ENCODE measurements around the gene SCMH1.
"Not testable (repeated sequence)": the region's sequence is repeated elsewhere in the genome, so short reads cannot be mapped to it uniquely, and the experiment has no call there.

Gene SCMH1

DNA sequence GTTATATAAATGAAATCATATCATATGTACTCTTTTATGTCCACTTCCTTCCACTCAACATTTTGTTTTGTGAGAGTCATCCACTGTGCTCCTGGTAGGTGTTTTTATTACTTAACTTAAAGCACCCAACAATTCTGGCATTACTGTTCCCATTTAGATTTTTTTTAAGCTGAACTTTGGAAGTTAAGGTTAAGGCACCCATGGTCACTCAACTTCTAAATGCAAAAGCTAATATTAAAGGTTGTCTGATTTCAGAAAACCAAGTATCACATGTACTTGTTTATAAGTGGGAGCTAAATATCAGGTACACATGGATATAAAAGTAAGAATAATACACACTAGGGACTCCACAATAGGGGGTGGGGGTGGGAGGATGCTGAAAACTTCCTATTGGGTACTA lies 42.7 kb downstream of the SCMH1 start:
- TF ChIP-seq, protein P1, sequence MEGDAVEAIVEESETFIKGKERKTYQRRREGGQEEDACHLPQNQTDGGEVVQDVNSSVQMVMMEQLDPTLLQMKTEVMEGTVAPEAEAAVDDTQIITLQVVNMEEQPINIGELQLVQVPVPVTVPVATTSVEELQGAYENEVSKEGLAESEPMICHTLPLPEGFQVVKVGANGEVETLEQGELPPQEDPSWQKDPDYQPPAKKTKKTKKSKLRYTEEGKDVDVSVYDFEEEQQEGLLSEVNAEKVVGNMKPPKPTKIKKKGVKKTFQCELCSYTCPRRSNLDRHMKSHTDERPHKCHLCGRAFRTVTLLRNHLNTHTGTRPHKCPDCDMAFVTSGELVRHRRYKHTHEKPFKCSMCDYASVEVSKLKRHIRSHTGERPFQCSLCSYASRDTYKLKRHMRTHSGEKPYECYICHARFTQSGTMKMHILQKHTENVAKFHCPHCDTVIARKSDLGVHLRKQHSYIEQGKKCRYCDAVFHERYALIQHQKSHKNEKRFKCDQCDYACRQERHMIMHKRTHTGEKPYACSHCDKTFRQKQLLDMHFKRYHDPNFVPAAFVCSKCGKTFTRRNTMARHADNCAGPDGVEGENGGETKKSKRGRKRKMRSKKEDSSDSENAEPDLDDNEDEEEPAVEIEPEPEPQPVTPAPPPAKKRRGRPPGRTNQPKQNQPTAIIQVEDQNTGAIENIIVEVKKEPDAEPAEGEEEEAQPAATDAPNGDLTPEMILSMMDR (conservative IDR thresholded peaks at IDR 0.05; ENCODE audit: control insufficient read depth, insufficient read depth, low read depth, low read length), result no peak
- no peak for DNase-seq (ENCODE audit: low read depth)
- H3K4me3 ChIP-seq (ENCODE audit: control insufficient read depth, low read depth, low read length), result no peak overlapping the region

DNA sequence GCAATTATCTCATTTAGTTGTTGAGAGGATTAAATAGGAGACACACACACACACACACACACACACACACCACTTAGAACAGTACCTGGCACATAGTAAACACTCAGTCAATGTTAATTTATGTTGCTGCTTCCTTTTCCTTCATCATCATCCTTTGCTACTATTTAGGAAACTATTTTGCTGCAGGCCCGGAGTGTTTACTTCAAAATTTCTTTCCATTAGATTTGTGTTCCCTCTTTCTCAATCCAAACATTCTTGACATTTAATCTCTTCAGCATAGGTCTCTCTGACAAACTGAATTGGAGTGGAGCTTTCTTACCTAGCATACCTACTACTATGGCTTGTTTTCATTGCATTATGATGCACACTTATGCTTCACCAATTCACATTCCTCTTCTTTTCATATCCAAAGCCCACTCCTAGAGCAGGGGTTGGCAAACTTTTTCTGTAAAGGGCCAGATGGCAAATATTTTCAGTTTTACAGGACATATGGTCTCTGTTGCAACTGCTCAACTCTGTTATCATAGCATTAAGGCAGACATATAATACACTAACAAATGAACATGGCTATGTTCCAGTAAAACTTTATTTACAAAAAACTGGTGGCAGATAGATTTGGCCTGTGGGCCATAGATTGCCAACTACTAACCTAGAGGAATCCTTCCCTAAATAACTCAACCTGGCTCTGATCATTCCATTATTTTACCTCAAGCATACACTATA lies 49.5 kb downstream of the SCMH1 start:
- H3K4me3 ChIP-seq (ENCODE audit: control insufficient read depth, low read depth, low read length), result no peak overlapping the region
- TF ChIP-seq, protein P1 (conservative IDR thresholded peaks at IDR 0.05; ENCODE audit: control insufficient read depth, insufficient read depth, low read depth, low read length), result no peak
- no peak for DNase-seq (ENCODE audit: low read depth)

DNA sequence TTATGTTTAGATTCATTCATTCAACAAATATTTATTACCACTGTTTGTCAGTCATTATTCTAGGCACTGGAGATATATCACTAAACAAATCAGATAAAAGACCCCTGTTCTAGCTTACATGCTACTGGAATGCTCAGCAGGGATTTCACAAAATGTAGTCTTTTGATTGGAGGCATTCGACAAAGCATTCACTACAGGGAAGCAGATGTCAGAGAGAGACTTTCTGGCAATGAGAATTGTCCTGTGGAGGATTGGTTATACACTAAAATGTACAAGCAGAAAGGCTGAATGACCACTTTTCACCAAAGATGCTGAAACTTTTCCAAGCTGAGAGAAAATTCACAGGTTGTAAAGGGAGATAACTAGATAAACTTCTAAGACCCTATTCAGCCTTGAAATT lies 57.7 kb downstream of the SCMH1 start:
- TF ChIP-seq, protein P1 (conservative IDR thresholded peaks at IDR 0.05; ENCODE audit: control insufficient read depth, insufficient read depth, low read depth, low read length), result no peak
- no peak overlapping the region for H3K4me3 ChIP-seq (ENCODE audit: control insufficient read depth, low read depth, low read length)
- no peak for DNase-seq (ENCODE audit: low read depth)

DNA sequence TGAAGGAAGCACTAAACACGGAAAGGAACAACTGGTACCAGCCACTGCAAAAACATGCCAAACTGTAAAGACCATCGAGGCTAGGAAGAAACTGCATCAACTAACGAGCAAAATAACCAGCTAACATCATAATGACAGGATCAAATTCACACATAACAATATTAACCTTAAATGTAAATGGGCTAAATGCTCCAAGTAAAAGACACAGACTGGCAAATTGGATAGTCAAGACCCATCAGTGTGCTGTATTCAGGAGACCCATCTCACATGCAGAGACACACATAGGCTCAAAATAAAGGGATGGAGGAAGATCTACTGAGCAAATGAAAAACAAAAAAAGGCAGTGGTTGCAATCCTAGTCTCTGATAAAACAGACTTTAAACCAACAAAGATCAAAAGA lies 63.9 kb downstream of the SCMH1 start:
- H3K4me3 ChIP-seq (ENCODE audit: control insufficient read depth, low read depth, low read length); DNase-seq (ENCODE audit: low read depth): not testable (repeated sequence)

DNA sequence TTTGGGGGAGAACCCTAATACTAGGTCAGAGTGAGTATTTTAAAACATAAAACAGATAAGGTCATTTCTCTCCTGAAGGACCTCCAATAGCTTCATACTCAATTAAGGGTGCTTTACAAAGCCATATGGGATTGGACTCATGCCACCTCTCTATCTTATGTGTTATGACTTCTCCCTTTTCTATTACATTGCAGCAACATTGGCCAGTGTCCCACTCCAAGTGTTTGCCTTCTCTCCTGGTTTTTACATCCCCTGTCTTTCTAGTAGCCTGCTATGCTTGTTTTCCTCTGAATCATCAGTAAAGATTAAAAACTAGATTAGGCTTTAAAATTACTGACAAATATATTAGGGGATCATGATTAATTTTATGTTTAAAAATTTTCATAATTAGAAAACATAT lies 66.6 kb downstream of the SCMH1 start:
- TF ChIP-seq, protein P1 (conservative IDR thresholded peaks at IDR 0.05; ENCODE audit: control insufficient read depth, insufficient read depth, low read depth, low read length), result no peak
- H3K4me3 ChIP-seq (ENCODE audit: control insufficient read depth, low read depth, low read length), result no peak overlapping the region
- DNase-seq (ENCODE audit: low read depth), result no peak

DNA sequence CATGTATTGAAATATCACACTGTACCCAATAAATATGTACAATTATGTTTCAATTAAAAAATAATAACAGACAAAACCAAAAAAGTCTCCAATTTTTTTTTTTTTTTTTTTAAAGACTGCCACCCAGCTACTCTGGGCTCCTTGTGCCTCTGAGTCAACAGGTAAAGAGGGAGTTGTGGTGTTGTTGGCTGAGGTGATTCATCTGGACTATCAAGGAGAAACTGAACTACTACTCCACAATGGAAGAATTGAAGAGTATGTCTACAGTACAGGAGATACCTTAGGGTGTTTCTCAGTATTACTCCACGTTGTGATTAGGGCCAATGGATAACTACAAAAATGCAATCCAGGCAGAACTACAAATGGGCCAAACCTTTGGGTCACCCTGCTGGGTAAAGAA lies 67.9 kb downstream of the SCMH1 start:
- no peak for DNase-seq (ENCODE audit: low read depth)
- TF ChIP-seq, protein P1 (conservative IDR thresholded peaks at IDR 0.05; ENCODE audit: control insufficient read depth, insufficient read depth, low read depth, low read length), result no peak
- no peak overlapping the region for H3K4me3 ChIP-seq (ENCODE audit: control insufficient read depth, low read depth, low read length)

DNA sequence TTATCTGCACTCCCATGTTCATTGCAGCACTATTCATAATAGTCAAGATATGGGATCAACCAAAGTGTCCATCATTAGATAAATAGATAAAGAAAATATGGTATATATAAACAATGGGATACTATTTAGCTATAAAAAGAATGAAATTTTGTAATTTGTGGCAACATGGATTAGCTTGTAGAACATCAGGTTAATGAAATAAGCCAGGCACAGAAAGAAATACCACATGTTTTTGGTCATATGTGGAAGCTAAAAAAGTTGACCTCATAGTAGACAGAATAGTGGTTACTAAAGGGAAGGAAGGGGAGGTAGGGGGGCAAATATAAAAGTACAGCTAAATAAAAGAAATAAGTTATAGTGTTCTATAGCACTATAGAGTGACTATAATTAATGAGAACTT lies 68.5 kb downstream of the SCMH1 start:
- TF ChIP-seq, protein P1 (conservative IDR thresholded peaks at IDR 0.05; ENCODE audit: control insufficient read depth, insufficient read depth, low read depth, low read length), result no peak
- no peak overlapping the region for H3K4me3 ChIP-seq (ENCODE audit: control insufficient read depth, low read depth, low read length)
- DNase-seq (ENCODE audit: low read depth), result no peak

All from fibroblast of mammary gland (primary cell).